Measurements from ENCODE around the gene SERPINI2.

GRCh38 chr3:167456157-167456799, 17.6 kb downstream of the SERPINI2 start:
- TF ChIP-seq YY1 (IDR thresholded peaks at IDR 0.05; ENCODE audit: insufficient read depth, insufficient read length): no peak
- TF ChIP-seq ZNF274 (IDR thresholded peaks at IDR 0.05; ENCODE audit: low read depth, low read length): no peak
- no peak for TF ChIP-seq SUZ12 (IDR thresholded peaks at IDR 0.05; ENCODE audit: extremely low read depth, insufficient read depth, insufficient read length)

All from NT2/D1 (cell line).